ENCODE measurements around the gene ITGA3. TPM values are rescaled to one million over a fixed set of nuclear protein-coding genes. Genes with fewer than 3 reads are reported as not detected.
A peak's percentile ranks its signal among the peaks of the same experiment; 100 is the strongest.
"Not testable (repeated sequence)": the region's sequence is repeated elsewhere in the genome, so short reads cannot be mapped to it uniquely, and the experiment has no call there.

Gene ITGA3
- total RNA-seq, 1 donor, result 266 TPM

DNA sequence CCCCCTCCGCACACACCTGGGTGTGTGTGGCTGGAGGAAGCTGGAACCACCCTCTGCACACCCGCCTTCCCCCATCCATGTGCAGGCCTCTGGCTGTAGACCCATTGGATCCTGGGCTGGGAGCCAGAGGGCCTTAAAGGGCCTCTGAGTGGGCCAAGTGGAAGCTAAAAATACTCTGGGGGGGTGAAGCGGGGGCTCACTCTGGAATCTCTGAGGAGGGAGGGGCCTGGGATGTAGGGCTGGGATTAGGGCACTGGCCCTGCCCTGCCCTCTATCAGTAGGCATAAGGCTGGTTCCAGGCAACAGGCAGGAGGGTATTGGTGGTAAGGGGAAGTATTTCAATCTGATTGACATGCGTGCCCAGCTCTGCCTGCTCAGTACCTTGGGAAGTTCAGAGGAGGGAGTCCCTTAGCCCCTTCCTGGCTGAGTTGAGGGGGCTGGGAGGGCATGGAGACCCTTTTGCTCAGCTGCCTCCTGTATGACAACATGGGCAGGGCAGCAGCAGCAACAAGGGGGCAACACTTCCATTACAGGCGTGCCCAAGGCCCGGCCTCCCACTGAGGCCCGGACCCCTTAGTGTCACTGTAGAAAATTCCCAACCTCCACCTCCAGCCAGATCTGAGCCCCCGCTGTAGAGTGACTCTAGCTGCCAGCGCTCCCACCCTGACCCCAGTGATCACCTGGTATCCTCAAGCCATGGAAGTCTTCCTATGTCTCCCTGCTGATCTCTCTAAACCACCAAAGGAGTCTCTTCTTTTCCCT is 5.2 kb downstream of the ITGA3 start:
- TF ChIP-seq, protein P1, sequence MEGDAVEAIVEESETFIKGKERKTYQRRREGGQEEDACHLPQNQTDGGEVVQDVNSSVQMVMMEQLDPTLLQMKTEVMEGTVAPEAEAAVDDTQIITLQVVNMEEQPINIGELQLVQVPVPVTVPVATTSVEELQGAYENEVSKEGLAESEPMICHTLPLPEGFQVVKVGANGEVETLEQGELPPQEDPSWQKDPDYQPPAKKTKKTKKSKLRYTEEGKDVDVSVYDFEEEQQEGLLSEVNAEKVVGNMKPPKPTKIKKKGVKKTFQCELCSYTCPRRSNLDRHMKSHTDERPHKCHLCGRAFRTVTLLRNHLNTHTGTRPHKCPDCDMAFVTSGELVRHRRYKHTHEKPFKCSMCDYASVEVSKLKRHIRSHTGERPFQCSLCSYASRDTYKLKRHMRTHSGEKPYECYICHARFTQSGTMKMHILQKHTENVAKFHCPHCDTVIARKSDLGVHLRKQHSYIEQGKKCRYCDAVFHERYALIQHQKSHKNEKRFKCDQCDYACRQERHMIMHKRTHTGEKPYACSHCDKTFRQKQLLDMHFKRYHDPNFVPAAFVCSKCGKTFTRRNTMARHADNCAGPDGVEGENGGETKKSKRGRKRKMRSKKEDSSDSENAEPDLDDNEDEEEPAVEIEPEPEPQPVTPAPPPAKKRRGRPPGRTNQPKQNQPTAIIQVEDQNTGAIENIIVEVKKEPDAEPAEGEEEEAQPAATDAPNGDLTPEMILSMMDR (IDR thresholded peaks at IDR 0.05; ENCODE audit: insufficient read depth, low read depth, low read length), result no peak
- peak; percentile 70 for DNase-seq (ENCODE audit: low read depth)
- no peak overlapping the region for H3K4me3 ChIP-seq (ENCODE audit: low read depth, low read length)

DNA sequence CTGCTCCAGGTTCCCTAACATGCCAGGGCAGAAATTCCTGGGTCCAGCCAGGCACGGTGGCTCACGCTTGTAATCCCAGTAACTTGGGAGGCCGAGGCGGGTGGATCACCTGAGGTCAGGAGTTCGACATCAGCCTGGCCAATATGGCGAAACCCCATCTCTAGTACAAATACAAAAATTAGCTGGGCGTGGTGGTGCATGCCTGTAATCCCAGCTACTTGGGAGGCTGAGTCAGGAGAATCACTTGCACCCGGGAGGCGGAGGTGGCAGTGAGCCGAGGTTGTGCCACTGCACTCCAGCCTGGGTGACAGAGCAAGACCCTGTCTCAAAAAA is 5.8 kb downstream of the ITGA3 start:
- not testable (repeated sequence) for DNase-seq (ENCODE audit: low read depth); H3K4me3 ChIP-seq (ENCODE audit: low read depth, low read length)

DNA sequence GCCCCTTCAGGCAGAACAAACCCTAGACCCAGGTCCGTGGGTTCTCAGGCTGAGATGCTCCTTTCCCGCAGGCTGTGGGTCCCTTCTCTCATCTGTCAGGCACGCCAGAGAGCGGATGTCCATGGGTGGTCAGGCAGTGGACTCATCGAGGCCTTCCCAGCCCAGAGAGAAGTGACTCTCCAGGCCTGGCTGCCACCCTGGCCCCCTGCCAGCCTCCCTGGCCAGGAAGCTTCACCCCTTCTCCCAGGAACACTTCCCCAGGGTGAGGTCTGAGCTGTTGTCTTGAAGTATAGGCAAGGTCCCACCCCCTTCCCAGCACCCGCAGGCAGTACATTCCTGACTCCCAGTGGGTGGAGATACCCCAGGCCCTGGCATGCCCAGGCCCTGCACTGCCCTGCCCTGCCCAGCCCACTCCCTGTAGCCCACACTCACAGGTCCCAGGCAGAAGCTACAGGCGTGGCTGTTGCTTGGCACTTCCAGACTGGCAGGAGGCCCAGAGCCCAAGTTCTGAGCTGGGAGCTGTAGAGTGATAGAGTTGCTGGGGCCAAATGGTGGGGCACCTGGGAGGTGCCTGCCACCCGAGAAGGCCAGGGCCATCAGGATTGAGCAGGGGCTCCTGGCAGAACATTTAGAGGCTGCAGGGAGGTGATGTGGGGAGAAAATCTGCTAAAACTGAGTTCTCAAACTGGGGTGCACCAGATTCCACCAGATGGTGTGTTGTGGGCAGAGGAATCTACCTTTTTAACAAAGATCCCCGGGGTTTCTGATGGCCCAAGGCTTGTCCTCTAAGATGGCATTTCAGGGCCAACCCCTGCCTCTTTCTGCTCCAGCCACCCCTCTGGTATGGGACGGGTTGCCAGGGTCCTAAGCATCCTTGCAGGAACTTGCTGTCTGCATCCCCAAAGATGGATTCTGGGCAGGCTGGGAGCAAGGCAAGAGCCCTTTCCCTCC is 6.7 kb downstream of the ITGA3 start:
- H3K4me3 ChIP-seq (ENCODE audit: low read depth, low read length), result no peak overlapping the region
- TF ChIP-seq, protein P1 (IDR thresholded peaks at IDR 0.05; ENCODE audit: insufficient read depth, low read depth, low read length), result no peak

DNA sequence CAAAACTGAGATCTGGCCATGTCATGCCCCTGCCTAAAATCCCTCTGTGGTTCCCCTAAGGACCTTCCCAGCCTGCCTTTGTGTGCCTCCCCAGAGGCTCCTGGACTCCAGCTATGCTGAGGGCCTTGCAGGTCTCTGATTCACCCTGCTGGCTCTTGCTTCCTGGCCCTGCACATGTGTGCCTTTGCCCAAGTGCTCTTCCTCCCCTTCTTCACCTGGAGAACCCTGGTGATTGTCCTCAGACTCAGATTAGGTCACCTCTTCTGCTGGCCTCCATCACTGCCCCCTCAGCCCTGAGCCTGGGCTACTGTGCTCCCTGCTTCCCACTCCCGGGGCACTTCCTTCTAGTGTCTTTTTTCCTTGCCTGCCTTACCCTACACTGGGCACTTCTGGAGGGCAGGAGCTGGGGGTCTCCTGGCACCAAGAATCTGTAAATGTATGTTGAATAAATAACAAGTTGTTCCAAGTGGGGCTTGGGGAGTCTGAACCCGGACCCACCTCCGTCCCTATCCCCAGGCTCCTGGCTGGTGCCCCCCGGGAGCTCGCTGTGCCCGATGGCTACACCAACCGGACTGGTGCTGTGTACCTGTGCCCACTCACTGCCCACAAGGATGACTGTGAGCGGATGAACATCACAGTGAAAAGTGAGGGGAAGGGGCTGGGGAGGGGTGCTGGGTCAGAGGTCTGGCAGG is 7.8 kb downstream of the ITGA3 start:
- no peak overlapping the region for H3K4me3 ChIP-seq (ENCODE audit: low read depth, low read length)
- no peak for DNase-seq (ENCODE audit: low read depth)
- TF ChIP-seq, protein P1 (IDR thresholded peaks at IDR 0.05; ENCODE audit: insufficient read depth, low read depth, low read length), result no peak

More for the DNA sequence above, 6.7 kb downstream of the ITGA3 start:
- peak; percentile 75 for DNase-seq (ENCODE audit: low read depth)

DNA sequence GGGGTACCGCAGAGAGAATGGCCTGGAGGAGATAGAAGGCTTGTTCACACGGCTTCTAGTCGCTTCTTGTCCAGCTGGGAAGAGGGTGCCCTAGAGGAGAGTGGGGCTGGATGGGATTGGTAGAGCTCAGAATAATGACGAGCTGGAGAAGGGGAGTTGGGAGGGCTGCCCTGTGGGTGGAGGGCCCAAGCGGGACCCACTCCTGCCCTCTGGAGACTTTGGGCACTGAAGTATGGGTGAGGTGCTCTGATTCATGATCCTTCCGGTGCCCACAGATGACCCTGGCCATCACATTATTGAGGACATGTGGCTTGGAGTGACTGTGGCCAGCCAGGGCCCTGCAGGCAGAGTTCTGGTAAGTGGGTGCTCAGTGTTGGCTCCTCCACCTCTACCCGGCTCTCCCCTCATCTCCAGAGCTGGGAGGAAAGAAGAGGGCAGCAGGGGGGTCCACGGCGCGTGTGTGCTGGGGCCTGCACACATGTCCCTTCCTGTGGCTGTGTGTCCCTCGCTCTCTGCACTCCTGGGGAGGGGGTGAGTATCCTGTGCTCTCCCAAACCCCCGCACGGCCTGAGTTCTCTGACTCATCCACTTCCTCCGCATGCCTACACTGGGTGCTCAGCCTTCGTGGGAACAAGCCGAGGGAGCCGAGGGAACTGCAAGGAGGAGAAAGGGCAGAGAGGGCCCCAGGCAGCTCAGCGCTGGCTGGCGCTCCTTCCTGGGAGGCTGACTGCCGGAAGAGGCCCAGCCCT is 8.5 kb downstream of the ITGA3 start:
- peak; percentile 97 for DNase-seq (ENCODE audit: low read depth)
- H3K4me3 ChIP-seq (ENCODE audit: low read depth, low read length), result no peak overlapping the region
- TF ChIP-seq, protein P1 (IDR thresholded peaks at IDR 0.05; ENCODE audit: insufficient read depth, low read depth, low read length), result no peak

DNA sequence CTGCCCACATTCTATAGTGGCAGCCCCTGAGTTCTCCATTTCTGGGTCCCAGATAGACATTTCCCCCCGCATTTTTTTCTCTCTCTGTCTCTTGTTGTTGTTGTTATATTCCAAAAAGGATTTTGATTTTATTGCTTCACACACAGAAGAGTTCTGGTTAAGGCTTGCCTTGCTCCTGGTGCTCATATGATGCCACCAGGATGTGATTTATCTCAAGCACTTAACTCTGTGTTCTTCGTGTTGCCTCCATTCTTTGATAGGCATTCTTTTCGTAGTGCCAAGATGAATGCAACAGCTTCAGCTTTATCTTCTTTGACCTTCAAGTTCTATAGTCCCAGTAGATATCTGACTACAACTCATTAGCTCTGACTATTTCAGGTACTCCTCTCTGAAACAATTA is 9.1 kb downstream of the ITGA3 start:
- TF ChIP-seq, protein P1 (IDR thresholded peaks at IDR 0.05; ENCODE audit: insufficient read depth, low read depth, low read length), result no peak
- no peak for DNase-seq (ENCODE audit: low read depth)
- no peak overlapping the region for H3K4me3 ChIP-seq (ENCODE audit: low read depth, low read length)
